Measurements from ENCODE around the gene GPR89A.
"Not testable (repeated sequence)": the region's sequence is repeated elsewhere in the genome, so short reads cannot be mapped to it uniquely, and the experiment has no call there.

The GPR89A gene

DNA sequence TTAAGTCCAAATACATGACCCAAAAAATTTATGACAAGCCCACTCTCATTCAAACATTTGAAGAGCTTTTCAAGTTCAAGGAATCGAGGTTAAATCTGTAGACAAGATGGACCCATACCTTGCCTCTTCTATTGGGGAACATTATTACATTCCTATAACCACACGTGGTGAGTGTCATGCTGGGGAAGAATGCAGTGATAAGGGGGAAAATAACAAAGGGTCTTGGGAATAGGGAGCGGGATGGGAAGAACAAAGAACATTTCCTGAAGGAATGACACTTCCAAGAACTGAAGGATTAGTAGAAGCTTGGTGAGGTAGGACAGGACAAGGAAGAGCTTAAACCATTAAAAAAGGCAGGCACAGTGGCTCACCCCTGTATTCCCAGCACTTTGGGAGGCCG lies 80.5 kb downstream of the GPR89A start:
- no peak for DNase-seq

DNA sequence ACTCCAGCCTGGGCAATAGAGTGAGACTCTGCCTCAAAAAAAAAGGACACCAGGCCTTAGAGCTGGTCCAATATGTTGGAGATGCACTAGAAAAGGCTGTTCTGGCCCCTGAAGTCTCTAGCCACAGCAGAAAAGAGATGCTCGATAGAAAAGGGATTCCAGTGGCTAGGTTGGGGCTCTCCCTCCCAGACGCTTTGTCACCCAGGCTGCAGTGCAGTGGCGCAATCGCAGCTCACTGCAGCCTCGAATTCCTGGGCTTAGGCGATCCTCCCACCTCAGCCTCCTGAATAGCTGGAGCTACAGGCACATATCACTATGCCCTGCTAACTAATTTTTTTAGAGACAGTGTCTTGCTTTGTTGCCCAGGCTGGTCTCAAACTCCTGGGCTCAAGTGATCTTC lies 81.1 kb downstream of the GPR89A start:
- DNase-seq, result no peak

DNA sequence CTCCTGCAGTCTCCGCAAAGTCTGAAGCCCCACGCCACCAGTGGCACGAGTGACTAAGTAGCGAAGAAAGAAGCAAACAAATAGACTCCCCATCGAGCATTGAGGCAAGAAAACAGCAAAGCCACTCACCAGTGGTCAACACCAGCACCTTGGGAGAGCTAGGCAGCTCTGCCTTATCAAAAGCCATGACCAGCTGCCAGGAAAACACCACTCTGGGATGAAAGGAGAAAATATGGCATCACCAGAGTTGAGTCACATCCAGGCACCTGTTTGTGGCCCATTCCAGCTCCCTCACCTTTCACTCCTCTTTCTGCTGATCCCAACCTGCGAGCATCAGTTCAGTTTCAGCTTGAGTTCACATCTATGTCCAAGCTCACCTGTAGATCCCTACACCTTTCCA lies 82.1 kb downstream of the GPR89A start:
- DNase-seq, result no peak

DNA sequence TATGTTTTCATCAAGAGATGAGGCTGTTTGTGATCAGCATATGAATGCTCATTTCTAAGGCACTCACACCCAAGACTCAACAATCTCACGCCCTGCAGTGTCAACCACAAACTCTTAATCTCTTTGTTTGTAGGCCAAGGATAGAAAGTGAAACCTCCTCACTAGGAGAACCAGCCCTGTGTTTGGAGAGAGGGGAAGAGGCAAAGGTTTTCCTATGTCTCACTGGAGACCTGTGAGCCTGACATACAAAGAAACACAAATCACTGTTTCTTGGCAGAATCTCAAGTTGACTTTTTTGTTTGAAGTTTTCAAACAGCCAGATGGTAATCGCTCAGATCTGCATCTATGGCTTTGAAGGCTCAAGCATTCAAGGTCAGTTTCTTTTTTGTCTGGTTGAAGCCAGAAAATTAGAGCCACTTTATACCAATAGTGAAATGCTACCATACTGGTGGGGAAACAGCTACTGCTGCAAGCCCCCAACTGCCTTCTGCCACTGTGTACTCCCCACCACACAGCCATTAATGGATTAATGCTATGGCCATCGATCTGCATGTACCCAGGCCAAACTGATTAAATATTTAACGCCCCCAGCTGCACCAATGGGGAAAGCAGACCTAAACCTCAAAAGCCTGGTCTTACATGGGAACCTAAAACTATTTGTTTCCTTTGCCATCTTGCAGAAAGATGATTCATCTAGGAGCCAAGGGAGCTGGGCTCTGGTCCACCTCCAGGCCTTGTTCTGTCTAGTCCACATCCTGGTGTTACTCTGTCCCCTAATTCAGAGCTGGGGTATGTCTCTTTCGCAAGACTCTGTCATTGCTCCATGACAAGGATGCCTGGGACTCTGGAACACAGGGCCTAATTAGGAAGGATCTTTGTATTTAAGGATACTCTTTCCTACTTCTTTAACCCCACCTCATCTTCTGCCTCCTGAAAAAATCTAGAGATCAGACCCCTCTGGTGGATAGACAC lies 83.1 kb downstream of the GPR89A start:
- DNase-seq, result peak; percentile 76

DNA sequence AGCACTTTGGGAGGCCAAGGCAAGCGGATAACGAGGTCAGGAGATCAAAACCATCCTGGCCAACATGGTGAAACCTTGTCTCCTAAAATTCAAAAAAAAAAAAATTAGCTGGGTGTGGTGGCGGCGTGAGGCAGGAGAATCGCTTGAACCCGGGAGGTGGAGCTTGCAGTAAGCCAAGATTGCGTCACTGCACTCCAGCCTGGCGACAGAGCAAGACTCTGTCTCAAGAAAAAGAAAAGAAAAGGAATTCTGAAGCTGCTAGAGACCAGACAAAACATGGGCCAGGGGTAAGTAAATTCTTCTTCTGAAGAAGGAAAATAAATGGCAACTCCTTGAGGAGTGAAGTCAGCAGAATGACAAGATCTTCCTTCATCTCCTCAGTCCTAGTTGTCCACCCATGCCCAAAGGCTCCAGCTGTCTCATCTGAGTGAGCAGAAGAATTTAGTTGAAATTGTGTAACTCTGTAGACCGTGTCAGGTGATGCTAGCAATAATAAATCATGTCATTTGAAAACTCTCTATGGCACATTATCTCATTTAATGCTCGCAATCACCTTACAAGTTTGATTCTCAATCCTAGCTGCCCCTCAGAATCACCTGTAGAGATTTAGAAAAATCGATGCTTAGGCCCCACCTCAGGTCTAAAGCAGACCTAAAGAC lies 85.1 kb downstream of the GPR89A start:
- DNase-seq, result peak; percentile 43

DNA sequence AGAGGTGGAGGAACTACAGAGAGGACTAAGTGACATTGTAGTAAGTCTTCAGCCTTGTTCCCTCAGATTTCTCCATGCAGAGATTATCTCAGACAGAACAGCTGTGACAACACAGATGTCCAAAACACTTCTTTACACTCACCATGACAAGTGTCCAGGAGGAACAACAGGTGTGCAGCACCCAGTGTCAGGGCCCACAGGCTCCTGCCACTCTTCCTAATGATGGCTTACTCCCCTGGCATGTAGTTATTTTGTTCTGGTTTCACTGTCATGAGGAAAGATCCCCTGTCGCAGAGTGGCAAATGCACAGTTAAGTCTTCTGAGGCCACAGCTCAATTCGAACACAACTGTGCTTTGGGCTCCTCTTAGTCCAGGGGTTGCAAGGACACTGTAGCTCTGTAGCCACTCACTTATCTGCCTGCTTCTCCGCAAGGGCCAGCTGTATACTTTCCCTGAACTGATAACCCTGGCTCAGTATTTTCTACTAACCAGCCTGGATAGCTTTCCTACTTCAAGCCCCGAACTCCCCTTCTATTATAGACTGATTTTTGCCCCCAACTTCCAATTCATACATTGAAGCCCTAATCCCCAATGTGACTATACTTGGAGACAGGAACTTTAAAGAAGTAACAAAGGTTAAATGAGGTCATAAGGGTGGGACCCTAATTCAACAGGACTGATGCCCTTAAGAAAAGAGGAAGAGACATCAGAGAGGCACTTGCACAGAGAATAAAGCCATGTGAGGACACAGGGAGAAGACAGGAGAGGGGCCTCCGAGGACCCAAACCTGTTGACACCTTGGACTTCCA lies 88.2 kb downstream of the GPR89A start:
- DNase-seq, result peak; percentile 62

DNA sequence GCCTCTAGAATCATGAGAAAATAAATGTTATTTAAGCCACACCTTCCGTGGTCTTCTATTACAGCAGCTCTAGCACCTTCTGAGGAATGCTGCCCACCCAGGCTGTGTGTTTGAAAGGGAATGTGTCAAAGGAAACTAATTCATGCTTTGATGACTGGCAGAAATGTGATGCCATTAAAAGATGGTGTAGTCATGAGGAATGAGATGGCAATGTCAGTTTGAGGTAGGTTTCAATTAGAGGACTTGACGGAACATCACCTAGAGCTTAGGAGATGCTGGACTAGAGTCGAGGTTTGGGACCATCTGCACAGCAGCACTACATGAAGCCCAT lies 88.8 kb downstream of the GPR89A start:
- DNase-seq, result no peak

DNA sequence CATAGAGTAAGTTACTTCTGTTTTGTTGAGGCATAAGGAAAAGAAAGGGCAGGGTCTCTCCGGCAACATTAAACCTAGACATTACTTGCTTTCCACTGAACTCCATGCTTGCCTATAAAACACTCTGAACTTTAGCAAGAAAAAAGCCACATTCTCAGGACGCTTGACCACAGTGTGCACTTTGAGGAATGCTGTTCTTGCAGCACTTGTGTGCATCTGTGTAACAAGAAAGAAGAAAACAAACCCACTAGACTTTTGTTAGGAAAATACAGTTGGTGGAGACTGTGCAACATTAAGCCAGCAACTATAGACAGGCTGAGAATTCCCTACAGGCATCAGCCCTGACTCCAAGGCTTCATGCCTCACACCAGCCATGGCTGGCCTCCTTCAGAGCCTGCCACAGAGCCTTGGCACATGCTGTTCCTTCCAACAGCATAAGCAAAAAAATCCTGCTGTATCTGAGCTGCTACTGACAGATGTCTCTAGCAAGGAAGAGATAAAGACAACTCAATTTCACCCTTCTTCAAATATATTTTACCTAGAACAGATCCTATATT lies 93.6 kb downstream of the GPR89A start:
- no peak for DNase-seq

DNA sequence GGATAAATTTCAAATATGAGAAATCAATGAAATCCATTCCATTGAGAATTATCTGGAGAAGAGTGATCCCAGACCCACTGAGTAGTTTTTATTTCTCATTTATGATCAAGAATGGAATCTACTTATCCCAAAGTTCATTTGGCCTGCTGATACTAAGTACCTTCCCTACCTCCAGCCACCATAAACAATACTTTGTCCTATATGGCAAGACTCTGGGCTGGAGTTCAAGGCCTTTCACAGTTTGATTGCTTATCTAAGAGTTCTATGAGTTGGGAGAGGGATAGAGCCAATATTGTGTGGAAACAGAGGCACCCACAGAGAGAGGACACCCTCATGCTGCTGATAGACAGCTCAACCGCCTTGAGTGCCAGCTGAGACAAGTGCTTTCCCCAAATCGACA lies 94.3 kb downstream of the GPR89A start:
- no peak for DNase-seq

DNA sequence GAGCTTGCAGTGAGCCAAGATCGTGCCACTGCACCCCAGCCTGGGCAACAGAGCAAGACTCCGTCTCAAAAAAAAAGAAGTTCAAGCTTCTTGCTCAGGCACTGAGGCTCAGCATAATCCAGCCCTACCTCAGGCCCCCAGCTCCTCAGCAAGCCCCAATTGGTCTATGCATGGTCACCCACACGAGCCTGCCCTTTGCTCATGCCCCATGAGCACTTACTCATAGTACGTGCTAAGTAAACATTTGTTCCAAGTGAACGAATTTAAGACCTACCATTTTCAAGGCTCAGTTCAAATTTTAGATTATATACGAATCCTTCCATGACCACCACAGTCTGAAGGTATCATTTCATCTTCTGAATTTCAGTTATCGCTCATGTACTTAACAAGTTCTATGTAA lies 95.0 kb downstream of the GPR89A start:
- no peak for DNase-seq

DNA sequence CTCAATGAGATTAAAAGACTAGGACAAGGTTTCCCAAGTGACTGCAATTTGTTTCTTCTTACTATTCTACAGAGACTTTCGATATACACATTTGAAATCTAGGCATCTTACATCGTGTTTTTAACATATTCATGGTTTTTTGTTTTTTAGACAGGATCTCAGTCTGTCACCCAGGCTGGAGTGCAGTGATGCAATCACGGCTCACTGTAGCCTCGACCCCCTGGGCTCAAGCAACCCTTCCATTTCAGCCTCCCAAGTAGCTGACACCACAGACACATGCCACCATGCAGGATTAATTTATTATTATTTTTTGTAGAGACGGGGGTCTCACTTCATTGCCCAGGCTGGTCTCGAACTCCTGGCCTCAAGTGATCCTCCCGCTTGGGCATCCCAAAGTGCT lies 97.8 kb downstream of the GPR89A start:
- no peak for DNase-seq

DNA sequence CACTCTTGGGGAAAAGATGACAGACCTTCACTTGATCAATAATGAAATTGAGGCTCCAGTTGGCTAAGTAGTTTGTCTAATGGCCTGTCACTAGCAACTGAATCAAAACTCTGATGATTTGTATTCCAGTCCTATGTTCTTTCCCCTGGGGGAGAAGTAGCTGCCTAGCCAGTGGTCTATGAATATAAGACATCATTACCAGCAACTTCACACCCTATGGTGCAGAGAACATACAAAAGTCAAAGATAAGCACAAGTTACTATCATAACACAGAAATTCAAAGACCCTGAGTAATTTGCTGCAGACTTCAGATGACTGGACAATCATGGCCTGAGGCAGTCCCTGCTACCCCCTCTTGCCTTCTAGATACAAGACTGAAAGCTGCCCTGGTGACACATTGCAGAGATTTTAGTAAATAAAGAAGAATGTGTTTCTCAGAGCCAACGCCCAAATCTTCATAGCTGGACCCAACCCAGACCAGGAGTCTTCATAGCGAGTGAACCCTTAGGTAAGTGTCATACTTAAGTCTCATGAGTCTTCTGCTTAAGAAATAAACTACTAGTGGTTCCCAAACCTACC lies 98.4 kb downstream of the GPR89A start:
- no peak for DNase-seq

DNA sequence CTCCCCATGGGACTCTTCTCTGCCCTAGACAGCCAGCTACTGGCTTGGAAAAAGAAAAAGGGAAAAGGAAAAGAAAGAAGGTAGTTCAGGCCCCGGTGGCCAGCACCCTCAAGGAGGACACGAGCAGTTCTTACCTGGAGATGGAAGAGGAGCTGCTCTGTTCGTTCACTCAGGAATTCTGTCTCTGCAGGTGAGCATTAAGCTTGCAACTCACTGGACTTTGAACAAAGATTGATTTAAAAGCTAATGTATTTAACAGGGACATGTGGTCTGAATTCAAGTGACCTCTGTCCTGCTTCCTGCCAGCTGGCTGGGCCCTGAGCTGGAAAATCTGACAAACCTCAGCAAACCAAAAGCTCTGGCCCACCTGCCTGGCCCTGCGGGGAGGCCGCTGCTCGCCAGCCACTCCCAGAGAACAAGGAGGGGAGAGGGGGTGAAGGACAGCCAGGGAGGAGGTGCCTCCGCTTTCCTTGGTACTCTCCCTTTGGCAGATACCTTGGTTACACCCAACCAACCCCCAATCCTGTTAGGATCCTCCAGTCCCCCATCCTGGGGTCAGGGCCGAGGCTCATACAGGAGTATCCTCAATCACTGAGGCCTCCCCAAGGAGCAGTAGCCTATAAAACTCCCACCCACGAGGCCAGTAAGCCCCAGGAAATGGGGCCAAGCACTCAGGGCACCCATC lies 99.5 kb downstream of the GPR89A start, which contains the start of gene PDZK1:
Gene PDZK1, minus strand, starts transcription at position 186 of the 685 bp plus-strand sequence. CDS start 19,347 bp downstream, outside the sequence.
- DNase-seq, result no peak

DNA sequence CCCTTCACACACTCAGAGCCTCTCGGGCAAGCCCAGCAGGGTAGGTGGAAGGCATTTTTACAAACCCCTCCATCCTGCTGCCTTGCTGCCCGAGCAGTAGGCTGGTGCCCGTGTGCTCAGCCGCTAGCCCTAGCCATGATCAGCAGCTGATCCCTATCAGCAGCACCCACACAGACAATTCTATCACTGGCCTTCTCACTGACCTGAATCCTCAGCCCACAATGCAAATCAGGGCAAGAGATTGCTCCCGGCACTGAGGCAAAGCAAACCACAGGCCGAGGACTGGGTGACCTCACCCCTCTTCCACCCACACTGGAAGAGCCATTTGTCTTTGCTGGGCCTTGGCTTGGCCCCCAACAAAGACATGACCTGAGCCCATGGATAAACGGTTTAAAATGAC lies 100.3 kb downstream of the GPR89A start:
- DNase-seq, result no peak

DNA sequence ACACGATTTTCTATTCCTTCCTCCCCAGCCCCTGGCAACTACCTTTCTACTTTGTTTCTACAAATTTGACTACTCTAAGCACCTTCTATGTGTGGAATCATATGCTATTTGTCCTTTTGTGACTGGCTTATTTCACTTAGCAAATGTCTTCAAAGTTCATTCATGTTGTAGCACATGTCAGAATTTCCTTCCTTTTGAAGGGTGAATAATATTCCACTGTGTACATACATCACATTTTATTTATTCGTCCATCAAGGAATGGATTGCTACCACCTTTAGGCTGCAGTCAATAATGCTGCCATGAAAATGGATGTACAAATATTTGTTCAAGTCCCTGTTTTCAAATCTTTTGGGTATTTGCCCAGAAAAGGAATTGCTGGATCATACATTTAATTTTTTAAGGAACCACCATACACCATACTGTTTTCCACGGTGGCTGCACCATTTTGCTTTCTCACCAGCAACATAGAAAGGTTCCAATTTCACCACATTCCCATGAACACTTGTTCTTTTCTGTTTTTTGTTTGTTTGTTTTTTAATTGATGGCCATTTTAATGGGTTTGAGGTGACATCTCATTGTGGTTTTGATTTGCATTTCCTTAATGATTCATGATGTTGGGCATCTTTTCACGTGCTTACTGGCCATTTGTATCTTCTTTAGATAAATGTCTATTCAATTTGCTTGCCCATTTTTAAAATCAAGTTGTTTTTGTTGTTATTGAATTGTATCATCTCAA lies 102.7 kb downstream of the GPR89A start:
- no peak for DNase-seq

DNA sequence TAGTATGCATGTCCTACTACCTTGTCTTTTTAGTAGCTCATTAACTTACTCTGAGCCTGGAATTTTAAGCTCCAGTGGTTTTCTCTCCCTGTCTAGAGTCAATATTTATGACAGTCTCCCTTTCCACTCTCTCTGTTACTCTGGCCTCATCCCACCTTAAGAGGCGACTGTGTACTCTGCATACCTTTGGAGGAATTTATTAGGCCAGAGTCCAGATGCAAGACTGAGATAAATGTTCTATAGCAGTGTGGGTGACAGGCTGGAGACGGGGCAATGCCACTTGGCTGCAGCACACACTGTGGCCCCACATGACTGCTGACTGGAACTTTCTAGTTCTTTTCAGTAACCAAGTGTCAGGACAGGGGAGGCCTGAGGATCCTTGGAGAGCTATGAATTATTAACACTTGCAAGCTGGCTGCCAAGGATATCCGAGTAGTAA lies 103.4 kb downstream of the GPR89A start:
- no peak for DNase-seq

DNA sequence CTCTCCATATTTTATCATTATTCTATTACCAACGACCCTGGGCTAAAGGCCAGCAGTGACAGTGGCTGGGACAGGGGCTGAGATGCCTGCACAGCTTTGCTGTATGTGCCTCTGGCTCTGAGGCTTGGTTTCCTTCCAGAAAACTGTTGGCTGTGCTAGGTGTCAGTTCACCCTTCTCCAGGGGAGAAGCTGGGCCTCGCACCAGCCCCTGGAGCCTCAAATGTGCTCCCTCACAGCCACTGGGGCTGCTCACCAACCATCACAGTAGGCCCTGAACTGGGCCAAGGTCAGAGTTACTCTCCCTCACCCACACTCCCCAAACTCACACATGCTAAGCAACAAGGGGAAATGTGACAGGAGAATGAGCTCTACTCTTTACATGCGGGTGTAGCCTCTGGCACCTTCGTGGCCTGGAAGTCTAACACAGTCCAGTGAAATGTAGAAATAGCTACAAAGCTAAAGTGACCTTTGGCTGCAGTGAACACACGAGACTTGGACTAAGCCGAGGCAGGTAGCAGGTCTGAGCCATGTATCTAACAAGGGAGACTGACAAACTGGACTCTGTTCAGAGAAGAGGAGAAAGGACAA lies 106.8 kb downstream of the GPR89A start:
- DNase-seq, result no peak

DNA sequence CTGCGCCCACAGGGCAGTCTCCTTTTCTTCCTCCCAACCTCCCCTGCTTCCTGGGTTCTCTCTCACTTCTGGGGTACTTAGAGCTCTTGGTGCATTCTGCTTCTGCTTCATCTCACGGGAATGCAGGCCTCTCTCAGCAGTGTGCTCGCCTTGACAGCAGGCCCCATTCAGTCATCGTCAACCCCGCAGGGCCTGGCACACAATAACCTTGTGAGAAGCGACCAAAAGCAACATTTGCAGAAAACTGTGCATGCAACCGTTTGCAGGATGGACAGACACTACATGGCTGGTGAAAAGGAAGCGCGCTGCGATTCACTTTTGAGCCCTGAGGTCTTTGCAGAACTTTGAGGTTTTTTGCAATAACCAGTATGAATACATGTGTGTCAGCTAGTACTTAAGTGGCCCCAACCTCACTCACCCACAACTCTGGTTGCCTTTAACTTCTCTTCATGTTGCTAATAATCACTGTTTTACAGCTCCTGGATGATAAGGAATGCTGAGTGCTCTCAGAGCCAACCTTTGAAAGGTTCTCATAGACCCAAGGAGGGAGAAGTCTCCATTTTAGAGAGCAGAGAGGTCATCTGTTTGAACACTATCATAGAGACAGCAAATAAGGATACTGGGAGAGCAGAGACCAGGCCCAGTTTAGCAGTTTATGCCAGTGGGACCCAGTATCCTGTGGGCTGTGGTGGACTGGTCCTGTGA lies 109.0 kb downstream of the GPR89A start:
- DNase-seq, result peak; percentile 78

DNA sequence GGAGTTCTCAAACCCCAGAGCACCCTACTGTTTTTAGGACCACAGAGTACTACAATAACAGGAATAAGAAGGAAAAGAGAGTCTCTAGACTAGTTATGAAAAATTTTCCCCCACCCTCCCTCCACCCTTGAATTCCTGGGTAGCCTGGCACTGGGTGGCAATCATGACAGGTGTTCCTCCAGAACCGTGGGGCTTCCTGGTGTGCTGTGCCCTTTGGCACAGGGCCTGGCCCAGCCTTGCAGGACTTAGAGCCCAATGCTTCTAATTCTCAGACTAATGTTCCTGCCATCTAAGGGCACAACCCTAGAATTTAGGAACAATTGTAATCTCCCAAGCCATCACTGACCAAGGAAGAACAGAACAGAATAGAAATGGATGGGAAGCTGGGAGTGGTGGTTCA lies 110.0 kb downstream of the GPR89A start:
- DNase-seq, result no peak

DNA sequence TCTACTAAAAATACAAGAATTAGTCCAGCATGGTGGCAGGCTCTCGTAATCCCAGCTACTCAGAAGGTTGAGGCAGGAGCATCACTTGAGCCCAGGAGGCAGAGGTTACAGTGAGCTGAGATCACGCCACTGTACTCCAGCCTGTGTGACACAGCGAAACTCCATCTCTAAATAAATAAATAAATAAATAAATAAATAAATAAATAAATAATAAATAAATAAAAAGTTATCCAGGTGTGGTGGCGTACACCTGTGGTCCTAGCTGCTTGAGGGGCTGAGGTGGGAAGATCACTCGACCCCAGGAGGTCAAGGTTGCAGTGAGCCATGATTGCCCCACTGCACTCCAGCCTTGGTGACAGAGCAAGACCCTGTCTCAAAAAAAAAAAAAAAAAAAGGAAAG lies 110.7 kb downstream of the GPR89A start:
- not testable (repeated sequence) for DNase-seq
